Measurements from ENCODE around the gene CCDC60.

GRCh38 chr12:119308708-119309456, 25.6 kb upstream of the CCDC60 start:
- no peak for TF ChIP-seq POLR2AphosphoS5 (IDR thresholded peaks at IDR 0.05)
- TF ChIP-seq CTCF (IDR thresholded peaks at IDR 0.05), result no peak
